HFFc6 (cell line): ENCODE data around the gene TUT4. TPM values are rescaled to one million over a fixed set of nuclear protein-coding genes. Genes with fewer than 3 reads are reported as not detected.

ENCODE experiments used
- DNase-seq: peaks from one replicate; pipeline ENCODE4 v3.0.0-alpha.2; 2018
- H3K27ac Mint-ChIP-seq: 2 replicates; pipeline ENCODE4 v1.8.0; 2020; ENCODE audit warnings: mild to moderate bottlenecking, mixed read lengths
- H3K27me3 Mint-ChIP-seq: 2 replicates; pipeline ENCODE4 v1.8.0; 2021; ENCODE audit warnings: mild to moderate bottlenecking, moderate library complexity, mixed read lengths; ENCODE audit not compliant: insufficient read depth
- H3K36me3 Mint-ChIP-seq: 2 replicates; pipeline ENCODE4 v1.8.0; 2021; ENCODE audit warnings: low read depth, mixed read lengths
- H3K4me1 Mint-ChIP-seq: 2 replicates; pipeline ENCODE4 v1.8.0; 2020; ENCODE audit warnings: low read depth, mixed read lengths
- H3K4me3 Mint-ChIP-seq: 2 replicates; pipeline ENCODE4 v1.8.0; 2020; ENCODE audit warnings: mild to moderate bottlenecking, moderate library complexity, mixed read lengths
- H3K9me3 Mint-ChIP-seq: 2 replicates; pipeline ENCODE4 v1.8.0; 2020; ENCODE audit warnings: mild to moderate bottlenecking, mixed read lengths
- CTCF ChIP-seq: fragments of 200-600 bp; sonication (generic); IDR thresholded peaks from 2 replicates; pipeline ENCODE4 v1.5.0; 2021; ENCODE audit warnings: antibody characterized with exemption, mild to moderate bottlenecking
- total RNA-seq, 6 experiments: library from RNA; stranded (reverse); fragmentation: NEBNext Ultra II Directional; extraction: Animal tissue kit (Norgen Biotek cat#: 25700); gene quantifications; 2 replicates in 1 of 6; 3 replicates in 5 of 6; pipeline ENCODE4 v1.2.3, GENCODE V29; 2021

Gene TUT4
- total RNA-seq, 6 experiments from 2014 or later, result 24.1 to 32.0 (median 27.2) TPM

DNA sequence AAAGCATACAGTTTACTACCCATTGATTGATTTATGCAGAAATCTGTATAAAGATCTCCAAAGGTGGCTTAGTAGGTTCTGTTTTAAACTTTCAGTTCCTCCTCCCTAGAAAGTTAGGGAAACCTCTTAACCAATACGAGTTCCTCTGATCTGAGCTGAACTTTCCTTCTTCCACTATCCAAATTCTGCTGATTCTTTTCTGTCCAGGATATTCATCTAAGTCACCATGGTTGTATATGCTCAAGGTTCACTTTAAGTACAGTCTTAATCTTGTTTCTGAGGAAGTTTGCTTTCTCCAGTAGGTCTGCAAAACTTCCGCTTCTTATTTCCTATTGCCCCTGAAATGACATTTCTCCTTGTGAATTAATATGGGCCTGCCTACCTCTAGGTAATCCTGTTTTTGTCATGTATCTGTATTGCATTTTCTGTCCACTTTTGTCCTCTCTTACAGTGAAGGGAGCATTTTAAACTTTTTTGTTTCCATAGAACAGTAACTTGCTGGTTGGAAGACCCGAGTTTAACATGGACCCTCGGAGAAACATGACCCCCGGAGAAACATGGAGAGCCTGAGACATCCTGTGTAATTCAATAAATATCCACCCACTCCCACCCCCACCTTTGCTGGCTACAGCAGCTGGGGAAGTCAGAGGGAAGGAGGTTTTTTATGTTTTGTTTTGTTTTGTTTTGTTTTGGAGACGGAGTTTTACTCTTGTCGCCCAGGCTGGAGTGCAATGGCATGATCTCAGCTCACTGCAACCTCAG lies 16.7 kb upstream of the TUT4 start:
- H3K27ac Mint-ChIP-seq, result no peak overlapping the region
- H3K36me3 Mint-ChIP-seq, result no peaks in the 10 kb centered on the region
- H3K27me3 Mint-ChIP-seq, result peaks cover 7% of the 10 kb centered on the region
- no peak overlapping the region for H3K4me3 Mint-ChIP-seq
- DNase-seq, result no peak
- H3K4me1 Mint-ChIP-seq, result peaks cover 18% of the 10 kb centered on the region
- no peaks in the 10 kb centered on the region for H3K9me3 Mint-ChIP-seq
- no peak for TF ChIP-seq CTCF

GRCh38 chr1:52567943-52568342 lies 15.1 kb upstream of the TUT4 start:
- no peak for DNase-seq
- H3K4me3 Mint-ChIP-seq, result peak overlapping the region; percentile 48
- no peaks in the 10 kb centered on the region for H3K9me3 Mint-ChIP-seq
- H3K4me1 Mint-ChIP-seq, result peaks cover 11% of the 10 kb centered on the region
- no peak overlapping the region for H3K27ac Mint-ChIP-seq
- H3K27me3 Mint-ChIP-seq, result peaks cover 9% of the 10 kb centered on the region
- no peak for TF ChIP-seq CTCF
- no peaks in the 10 kb centered on the region for H3K36me3 Mint-ChIP-seq

DNA sequence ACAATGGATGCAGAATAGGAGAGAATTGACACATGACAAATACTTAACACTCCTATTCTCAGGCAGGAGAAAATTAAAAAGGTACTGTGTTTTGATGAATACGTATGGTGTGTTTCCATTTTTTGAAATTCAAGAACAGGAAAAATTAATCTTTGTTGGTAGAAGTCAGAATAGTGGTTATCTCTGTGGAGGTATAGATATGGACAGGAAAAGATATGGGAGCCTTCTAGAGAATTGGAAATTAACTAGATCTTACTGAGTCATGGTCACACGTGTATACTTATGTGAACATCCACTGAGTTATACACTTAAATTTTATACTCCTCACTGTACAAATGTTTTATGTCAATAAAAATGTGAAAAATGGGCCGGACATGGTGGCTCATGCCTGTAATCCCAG lies 9.9 kb upstream of the TUT4 start:
- no peak overlapping the region for H3K27ac Mint-ChIP-seq

DNA sequence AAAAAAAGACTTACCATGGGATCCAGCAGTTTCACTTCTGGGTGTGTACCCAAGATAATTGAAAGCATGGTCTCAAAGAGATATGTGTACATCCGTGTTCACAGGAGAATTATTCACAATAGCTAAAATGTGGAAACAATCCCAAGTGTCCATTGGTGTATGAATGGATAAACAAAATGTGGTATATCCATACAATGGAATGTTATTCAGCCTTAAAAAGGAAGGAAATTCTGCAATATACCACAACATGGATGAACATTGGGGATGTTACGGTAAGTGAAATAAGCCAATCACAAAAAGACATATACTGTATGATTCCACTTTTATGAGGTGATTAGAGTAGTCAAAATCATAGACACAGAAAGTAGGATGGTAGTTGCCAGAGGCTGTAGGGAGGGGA lies 7.0 kb upstream of the TUT4 start:
- Mint-ChIP-seq H3K27me3 (peaks cover 7% of the 10 kb centered on the region), H3K4me1 (peaks cover 11% of the 10 kb centered on the region), H3K27ac (no peak overlapping the region), H3K9me3 (no peaks in the 10 kb centered on the region), H3K36me3 (no peaks in the 10 kb centered on the region), H3K4me3 (no peak overlapping the region)
- DNase-seq, result no peak
- no peak for TF ChIP-seq CTCF

More for the DNA sequence above, 9.9 kb upstream of the TUT4 start:
- Mint-ChIP-seq H3K4me3 (no peak overlapping the region), H3K4me1 (peaks cover 1% of the 10 kb centered on the region), H3K27me3 (peaks cover 5% of the 10 kb centered on the region; the same call in 1 of the 2 replicates), H3K9me3 (no peaks in the 10 kb centered on the region), H3K36me3 (no peaks in the 10 kb centered on the region)
- no peak for DNase-seq
- no peak for TF ChIP-seq CTCF

- TF ChIP-seq CTCF, result no peak
- Mint-ChIP-seq H3K4me1 (peaks cover 20% of the 10 kb centered on the region), H3K4me3 (no peak overlapping the region), H3K27ac (no peak overlapping the region), H3K36me3 (no peaks in the 10 kb centered on the region), H3K9me3 (no peaks in the 10 kb centered on the region), H3K27me3 (peaks cover 7% of the 10 kb centered on the region)
- DNase-seq, result no peak
Observed at GRCh38 chr1:52558941-52559340, 6.0 kb upstream of the TUT4 start.
